Endothelial cell of umbilical vein (primary cell): Measurements from ENCODE around the gene PRKD1.

Experiments
- CTCF ChIP-seq, 2 donors: IDR thresholded peaks; 1 replicate in 1 of 2; 2 replicates in 1 of 2; pipeline ENCODE4 v1.5.1; 2011; ENCODE audit warnings: low read length in 2 of 2, mild to moderate bottlenecking in 2 of 2, moderate library complexity in 2 of 2, control low read depth in 1 of 2, inconsistent platforms in 1 of 2, low read depth in 1 of 2; ENCODE audit not compliant: insufficient read depth in 1 of 2; ENCODE audit errors: extremely low read depth in 1 of 2
- EZH2 ChIP-seq: IDR thresholded peaks from 2 replicates; pipeline ENCODE4 v1.6.1; 2012; ENCODE audit warnings: borderline replicate concordance, low read depth, mild to moderate bottlenecking, moderate library complexity, low read length, inconsistent platforms; ENCODE audit not compliant: severe bottlenecking
- FOS ChIP-seq: IDR thresholded peaks from 2 replicates; pipeline ENCODE4 v1.6.1; 2011; ENCODE audit warnings: mild to moderate bottlenecking, low read length, moderate library complexity, borderline replicate concordance; ENCODE audit not compliant: insufficient read depth
- MAX ChIP-seq: IDR thresholded peaks from 2 replicates; pipeline ENCODE4 v1.6.1; 2011; ENCODE audit not compliant: insufficient read depth, insufficient read length
- MYC ChIP-seq: IDR thresholded peaks from one replicate; pipeline ENCODE4 v1.6.1; 2011; ENCODE audit warnings: mild to moderate bottlenecking, low read depth, low read length
- POLR2A ChIP-seq: IDR thresholded peaks from 2 replicates; pipeline ENCODE4 v1.6.1; 2012; ENCODE audit warnings: low read depth, mild to moderate bottlenecking, control low read depth, low read length
- POLR2AphosphoS5 ChIP-seq: IDR thresholded peaks from 2 replicates; pipeline ENCODE4 v1.6.1; 2012; ENCODE audit warnings: low read depth, mild to moderate bottlenecking, control low read depth, low read length, moderate library complexity; ENCODE audit not compliant: insufficient read depth

GRCh38 chr14:29682789-29683188, 244.9 kb downstream of the PRKD1 start:
- TF ChIP-seq CTCF (IDR thresholded peaks at IDR 0.05; ENCODE audit: extremely low read depth in 1 of 2, insufficient read depth in 1 of 2, low read depth in 1 of 2, low read length in 2 of 2) (no peak), MYC (no peak), EZH2 (no peak), POLR2A (no peak), POLR2AphosphoS5 (no peak), MAX (no peak), FOS (no peak)
